Stimulated activated CD4-positive, alpha-beta T cell treated with anti-CD3 and anti-CD28 coated beads, TNF-alpha, amount 100 ng/mL, for 48 hours (primary cell): Measurements from ENCODE around the gene RPH3AL.
"Not testable (repeated sequence)": the region's sequence is repeated elsewhere in the genome, so short reads cannot be mapped to it uniquely, and the experiment has no call there.

Source experiments
- DNase-seq, 3 donors: peaks; one replicate each; pipeline ENCODE4 v3.0.0-alpha.2; 2020; ENCODE audit warnings: low read depth in 3 of 3

The RPH3AL gene

DNA sequence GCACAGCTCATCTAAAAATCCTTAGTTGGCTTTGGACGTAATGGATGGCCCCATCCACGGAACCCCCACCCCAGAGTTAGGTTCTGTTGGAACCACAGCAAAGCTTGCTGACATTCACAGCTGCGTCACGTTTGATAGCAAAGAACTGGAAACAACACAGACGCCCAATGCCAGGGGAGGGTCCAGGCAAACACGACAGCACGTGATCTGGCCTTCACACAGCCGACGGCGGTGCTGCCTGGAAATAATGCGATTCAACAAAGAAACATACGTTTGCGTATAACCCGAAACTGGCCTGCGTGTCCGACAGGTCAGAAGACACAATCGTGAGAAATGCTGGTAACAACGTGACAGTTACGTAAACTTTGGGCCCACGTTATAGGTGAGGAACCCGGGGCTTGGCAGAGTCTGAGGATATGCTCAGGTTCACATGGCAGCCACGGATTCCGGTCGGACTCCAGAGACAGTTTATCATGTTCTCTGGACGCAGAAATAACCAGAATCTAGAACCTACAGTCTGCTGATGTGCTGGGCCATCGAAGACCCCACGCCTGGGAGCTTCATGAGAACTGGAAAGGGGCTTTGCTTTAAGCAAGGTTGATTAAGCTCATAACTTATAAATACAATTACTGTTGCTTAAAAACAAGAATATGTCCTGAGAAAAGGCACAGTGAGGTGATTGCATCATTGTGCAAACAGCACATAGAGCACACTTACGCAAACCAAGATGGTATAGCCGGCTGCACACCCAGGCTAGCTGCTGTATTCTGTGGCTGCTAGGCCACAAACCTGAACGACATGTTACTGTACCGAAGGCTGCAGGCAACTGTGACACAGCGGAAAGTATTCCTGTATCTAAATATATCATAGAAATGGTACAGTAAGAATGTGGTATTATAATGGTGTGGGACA is 70.4 kb downstream of the RPH3AL start:
- no peak for DNase-seq

DNA sequence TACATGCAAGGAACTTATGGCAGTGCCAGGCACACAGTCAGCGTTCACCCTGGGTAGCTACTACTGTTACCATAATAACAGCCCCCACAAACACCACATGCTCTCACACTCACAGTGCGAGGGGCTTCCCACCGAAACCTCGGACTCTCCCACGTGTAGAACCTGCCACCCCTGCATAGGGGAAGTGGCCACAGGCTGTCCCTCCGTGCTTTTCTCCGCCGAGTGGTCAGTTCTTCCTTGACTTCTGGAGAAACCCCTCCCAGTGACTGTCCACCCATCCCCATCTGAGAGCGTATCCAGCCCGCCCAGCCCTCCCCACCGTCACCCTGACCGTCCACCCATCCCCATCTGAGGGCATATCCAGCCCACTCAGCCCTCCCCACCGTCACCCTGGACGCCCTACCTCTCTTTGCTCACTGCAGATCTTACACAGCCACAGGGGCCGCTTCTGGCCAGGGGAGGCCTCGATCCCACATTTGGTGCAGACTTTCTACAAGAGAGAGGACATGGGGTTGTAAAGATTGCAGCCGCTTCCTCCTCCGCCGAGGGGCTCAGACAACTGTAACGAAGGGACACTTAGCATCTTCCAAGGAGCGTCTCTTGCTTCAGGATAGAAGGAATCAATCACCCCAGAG is 71.1 kb downstream of the RPH3AL start:
- DNase-seq = no peak

DNA sequence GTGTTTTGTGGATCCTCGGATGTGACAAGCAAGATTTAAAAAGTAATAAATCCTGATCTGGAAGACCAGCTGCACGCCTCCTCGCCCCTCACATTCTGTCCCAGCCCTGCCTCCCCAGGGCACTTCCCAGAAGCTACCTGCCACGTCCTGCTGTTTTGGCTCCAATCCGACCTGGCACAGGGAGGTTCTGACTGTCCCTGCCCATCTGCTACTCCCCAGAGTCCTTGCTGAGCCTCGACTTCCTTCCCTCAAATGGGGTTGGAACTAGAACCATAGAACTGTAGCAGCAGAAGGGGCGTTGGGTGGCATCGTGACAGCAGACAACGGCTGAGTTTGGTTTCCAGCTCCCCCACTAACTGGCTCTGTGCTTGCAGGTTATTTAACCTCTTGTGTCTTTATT is 71.7 kb downstream of the RPH3AL start:
- no peak for DNase-seq

DNA sequence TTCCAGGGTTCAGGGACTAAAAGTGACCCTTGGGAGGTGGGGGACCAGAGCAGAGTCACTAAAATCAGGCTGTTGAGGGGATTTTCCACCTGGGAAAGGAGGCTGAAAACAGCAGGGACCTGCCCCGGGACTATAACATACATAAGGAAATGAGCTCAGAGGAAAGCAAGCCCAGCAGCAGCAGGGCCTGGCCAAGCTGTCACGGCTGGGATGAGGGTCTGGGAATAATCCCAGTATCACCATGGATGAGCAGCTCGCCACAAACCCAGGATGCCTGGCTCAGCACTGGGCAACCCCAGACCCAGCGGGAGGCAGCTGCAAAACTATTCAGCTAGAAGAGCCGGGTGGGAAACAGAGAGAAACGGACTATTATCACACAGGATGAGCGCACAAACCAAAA is 72.4 kb downstream of the RPH3AL start:
- no peak for DNase-seq

DNA sequence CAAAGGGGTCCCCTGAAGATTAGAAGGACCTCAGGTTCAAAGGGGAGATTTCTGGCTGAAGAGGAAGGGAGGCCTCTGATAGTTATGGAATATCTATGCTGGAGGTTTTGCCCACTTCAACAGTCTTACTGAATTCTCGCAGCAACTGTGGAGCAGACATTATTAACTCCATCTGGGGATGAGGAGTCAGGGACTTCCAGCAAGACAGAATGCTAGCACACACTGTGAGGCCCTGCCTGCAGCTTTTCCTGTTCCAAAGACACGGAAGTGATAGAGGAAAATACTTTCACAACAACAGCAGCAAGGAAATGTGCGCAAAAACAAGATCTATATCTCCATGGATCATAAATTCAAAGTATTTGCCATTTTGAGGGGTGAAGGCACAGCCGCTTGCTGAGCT is 72.8 kb downstream of the RPH3AL start:
- no peak for DNase-seq

DNA sequence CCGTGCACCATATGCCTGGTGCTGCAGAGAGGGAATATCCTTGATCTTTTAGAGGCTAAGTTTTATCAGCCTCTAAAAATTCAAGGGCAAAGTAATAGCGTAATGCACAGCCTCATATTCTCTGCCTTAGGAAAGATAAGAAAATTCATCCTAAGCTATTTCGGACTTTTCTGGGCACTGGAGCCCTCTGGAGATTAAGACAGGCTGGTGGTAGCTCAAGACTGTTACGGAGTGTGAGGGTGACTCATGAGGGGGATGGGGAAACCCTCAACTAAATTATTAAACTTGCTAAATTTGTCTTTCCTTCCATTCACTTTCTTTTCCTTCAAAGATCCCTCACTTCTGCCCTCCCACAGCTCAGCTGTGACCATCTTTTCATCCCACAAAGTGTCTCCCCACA is 73.3 kb downstream of the RPH3AL start:
- DNase-seq = no peak

DNA sequence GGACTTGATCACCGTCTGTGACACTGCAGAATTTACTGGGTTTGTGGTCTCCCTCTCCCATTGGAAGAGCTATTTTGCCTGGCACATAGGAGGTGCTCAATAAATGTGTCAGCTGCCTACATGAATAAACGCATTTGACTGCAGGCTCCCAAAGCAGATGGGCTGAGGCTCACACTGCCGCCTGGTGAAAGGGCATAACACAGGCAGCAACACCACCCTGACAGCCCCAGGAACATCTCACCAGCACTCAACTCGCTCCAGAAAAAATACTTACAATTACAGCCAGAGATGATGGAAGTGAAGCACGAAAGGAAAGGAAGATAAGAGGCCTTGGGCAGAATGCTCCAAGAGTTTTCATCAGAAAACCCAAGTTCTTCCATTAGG is 73.9 kb downstream of the RPH3AL start:
- no peak for DNase-seq

DNA sequence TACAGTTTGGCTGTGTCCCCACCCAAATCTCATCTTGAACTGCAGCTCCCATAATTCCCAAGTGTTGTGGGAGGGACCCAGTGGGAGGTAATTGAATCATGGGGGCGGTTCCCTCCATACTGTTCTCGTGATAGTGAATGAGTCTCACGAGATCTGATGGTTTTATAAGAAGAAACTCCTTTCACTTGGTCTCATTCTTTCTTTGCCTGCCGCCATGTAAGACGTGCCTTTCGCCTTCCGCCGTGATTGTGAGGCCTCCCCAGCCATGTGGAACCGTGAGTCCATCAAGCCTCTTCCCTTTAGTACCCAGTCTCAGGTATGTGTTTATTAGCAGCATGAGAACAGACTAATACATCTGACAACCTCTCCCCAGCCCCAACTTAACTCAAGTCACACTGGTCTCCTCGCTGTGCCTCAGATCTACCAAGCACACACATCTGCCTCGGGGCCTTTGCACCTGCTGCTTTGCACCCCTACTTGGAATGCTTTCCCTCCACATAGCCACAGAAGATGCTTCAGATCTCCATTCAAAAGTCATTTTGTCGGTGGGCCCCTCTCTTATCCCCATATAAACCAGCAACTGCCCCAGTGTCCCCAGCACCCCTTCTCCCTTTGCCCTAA is 74.4 kb downstream of the RPH3AL start:
- no peak for DNase-seq

DNA sequence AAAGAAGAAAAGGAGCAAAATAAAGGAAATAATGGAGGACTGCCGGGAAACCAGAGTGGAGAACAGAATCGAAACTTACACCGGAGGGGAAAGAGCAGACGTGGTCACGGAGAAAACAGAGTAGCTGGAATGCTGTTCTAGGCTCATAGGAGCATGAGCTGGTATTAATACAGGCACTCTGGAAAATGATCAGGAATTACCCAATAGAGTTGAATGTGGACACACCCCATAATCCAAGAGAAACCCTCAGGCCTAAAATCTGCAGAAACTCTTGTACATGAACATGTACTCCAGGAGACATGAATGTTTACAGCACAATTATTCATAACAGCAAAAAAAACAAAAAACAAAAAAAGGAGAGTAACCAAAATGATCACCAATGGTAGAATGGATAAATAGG is 77.7 kb downstream of the RPH3AL start:
- no peak for DNase-seq

DNA sequence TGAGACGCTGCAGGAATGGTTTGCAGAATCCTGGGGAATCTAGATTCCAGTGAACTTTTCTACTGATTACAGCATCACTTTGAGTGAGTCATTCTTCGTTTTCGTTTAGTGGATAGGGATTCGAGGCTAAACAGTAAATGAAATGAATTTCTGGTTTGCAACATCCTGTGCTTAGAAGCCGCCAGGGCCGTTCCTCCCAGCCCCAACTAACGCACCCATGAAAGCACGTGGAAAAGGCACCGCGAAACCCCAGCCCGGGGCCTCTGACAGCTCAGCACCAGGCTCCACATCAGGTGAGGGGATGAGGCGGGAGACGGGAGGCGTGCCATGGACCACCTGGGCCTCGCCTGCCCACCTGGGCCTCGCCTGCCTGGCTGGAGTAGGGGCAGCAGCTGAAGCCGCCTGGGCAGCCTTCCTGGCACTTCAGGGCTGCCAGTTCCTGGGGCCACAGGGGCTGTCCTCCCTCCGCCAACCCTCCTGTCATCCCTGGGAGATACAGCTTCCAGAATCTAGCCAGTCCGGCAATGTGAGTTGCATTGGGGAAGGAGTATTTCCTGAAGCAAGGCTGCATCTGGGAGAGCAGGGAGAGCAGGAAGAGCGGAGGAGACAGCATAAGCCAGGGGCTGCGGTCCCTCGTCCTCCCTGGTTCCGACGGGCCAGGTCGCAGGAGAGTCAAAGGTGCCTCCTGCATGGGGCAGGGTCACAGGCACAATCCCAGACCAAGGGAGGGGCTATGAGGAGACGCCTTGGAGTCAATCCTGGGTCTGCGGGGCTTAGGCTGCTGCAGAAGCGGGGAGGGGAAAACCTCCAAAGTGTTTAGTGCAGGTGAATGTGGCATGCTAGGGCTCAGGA is 78.4 kb downstream of the RPH3AL start:
- no peak for DNase-seq

DNA sequence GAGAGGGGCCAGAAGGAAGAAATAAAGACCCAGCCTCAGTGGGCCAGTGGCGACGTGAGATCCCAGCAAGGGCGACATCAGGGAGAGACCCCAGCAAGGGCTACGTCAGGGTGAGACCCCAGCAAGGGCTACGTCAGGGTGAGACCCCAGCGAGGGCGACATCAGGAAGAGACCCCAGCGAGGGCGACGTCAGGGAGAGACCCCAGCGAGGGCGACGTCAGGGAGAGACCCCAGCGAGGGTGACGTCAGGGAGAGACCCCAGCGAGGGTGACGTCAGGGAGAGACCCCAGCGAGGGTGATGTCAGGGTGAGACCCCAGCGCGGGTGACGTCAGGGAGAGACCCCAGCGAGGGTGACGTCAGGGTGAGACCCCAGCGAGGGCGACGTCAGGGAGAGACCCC is 79.8 kb downstream of the RPH3AL start:
- not testable (repeated sequence) for DNase-seq

DNA sequence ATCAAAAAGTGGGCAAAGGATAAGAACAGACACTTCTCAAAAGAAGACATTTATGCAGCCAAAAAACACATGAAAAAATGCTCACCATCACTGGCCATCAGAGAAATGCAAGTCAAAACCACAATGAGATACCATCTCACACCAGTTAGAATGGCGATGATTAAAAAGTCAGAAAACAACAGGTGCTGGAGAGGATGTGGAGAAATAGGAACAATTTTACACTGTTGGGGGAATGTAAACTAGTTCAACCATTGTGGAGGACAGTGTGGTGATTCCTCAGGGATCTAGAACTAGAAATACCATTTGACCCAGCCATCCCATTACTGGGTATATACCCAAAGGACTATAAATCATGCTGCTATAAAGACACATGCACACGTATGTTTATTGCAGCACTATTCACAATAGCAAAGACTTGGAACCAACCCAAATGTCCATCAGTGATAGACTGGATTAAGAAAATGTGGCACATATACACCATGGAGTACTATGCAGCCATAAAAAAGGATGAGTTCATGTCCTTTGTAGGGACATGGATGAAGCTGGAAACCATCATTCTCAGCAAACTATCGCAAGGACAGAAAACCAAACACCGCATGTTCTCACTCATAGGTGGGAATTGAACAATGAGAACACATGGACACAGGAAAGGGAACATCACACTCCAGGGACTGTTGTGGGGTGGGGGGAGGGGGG is 80.5 kb downstream of the RPH3AL start:
- not testable (repeated sequence) for DNase-seq

DNA sequence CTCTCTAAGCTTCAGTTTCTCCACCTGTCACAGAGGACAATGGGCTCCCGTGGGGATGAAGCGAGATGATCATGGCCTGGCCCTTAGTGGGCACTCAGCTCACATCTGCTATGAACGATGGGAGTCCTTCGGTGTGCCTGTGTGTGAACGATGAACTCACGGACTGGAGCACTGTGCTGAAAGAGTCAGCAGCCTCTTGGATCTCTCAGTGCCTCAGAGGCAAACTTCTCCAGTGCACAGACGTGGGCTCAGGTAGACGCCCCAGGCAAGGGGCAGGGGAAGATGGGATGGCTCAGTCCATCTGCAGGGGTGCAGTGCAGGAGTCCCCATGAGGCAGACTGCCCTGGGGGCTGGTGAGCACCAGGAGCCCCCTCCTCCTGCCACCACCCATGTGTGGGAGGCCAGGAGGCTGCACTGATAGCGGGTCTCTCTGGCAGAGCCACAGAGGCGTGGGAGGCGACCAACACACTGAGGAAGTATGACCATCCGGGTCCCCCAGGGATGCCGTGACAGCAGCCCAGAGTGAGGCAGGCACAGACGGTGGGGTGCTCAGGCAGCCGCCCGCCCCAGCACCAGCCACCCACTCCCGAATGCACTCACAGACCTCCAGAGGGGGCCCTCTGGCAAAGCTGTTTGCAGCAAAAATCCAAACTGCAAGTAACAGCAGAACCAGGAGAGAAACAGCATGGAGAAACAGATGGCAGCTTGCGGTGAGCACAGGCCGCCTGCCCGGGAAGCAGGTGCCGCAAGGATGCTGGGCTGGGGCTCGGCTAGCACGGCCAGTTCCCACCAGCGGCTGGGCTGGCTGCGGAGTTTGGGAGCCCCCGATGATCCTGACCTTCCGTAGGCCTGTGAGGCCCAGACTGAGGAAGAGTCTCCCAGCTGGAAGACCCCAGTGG is 82.7 kb downstream of the RPH3AL start:
- DNase-seq = no peak

DNA sequence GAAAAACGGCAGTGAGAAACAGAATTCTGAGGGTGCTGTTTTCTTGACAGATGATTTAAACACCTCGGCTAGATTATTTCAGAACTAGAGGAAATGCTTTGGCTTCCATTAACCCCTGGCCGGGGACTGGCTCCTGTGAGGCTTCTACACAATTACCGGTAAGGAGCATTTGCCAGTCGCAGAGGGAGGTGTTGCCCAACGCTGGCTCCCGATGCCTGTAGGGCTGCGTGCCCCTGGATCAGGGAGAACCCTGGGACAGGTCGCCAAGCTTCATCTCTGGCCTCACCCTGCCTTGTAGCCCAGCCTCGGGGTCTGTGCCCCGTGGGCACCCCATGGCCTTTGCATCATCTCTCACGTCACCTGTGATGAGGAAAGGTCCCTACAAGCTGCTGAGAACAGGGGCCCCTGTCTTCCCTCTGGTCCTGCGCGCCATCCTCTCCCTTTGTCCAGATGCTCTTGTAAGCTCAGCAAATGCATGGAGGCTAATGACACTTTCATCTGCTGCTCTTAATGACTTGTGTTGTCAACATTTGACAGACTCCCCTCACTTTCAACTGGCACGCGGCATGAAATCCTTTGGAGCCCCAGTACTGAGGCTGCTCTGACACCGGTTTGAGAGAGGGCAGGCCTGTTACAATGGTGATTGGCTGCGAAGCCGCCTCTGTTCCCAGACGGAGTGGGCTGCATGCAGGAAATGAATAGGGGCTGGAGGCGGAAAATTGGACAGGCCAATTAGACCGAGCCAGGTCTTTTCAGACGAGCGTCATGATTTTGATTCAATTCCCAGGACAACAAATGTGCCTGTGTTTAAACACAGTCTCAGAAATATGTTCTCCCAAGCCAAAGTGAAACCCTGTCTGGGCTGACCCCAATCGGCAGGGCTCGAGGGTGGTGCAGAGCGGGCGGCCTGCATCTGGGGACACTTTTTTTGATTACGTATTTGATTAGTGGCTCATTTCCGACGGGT is 85.6 kb downstream of the RPH3AL start:
- DNase-seq = no peak

DNA sequence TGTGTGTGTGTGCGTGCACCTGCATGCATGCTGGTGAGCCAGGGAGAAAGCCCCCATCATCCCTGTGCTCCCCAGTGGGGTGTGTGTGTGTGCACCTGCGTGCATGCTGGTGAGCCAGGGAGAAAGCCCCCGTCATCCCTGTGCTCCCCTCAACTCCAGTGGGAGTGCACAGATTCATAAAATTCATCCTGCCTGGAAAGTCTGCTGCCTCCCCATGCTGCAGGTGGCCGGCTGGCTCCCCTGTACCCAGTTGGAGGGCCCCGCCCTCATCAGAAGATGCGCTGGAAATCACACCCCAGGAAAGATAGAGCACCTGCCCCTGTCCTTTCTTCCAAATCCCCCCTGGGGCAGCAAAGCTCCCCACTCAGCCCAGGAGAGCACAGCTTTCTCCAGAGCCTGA is 86.4 kb downstream of the RPH3AL start:
- no peak for DNase-seq

DNA sequence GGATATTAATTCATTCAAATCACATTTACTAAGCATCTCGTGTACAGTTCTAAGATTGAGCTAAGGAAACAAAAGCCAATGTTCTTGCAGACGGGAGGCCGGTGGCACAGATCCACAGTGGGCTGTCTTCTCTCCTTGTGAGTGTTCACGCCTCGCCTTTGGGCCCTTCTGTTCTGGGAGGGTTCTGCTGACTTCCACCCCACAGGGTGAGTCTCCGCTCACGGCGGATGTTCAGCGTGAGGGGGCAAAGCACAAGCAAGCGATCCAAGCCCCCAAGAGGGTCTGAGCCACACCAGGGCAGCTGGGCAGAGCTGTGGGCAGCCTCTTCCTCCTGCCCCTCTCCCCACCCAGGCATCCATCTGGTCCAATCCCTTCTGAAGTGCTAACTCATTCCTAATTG is 86.9 kb downstream of the RPH3AL start:
- no peak for DNase-seq

DNA sequence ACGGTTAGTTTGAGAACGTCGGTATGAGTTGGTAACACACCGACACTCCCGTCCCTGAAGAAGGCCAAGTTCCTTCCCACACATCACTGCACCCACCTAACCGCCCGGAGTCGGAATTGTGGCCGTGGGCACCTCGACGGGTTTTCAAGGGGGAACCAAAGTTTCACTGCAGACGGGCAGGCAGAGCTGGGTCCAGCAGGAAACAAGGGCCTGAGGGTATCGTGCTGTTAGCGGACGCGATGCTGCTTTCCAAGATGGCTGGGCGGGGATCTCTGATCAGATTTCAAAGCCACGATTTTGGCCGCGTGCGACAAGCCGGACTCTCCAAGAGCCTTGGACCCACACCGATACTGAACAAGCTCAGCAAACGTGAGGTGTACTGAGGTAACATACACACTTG is 88.8 kb downstream of the RPH3AL start:
- no peak for DNase-seq

DNA sequence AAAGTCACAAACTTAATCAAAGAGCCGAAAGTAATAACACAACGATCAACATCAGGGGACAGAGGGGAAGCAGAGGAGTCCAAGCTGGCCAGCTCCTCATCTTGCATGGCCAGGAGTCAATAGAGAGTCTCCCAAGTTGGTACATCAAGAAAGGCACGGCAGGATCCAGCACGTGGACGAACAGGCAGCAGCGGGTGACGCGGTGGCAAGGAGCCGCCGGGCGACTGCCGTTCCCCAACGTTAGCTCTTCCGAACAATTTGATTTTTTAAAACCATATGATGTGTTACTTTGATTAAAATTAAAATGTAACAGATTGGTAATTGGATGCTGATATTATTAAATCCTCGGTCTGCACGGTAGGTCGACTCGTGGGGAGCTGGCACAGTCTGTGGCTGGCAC is 89.3 kb downstream of the RPH3AL start:
- DNase-seq = no peak

DNA sequence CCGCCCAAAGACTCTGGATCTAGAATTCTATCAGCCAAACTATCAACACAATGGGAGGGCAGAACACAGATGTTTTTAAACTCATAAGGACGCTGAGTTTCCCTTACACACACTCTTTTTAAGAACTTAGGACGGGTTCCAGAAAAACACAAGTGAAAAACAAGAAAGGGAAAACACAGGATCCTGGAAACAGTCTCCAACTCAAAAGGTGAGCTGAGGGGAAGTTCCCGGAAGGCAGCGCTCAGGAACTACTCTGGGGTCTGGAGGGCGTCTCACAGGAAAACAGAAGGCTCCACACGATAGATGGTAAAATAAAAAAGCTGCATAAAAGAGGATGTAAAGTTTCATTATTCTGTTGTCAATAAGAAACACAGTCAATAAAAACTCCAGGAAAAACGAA is 91.0 kb downstream of the RPH3AL start:
- no peak for DNase-seq
